CD4-positive, alpha-beta T cell (primary cell): ENCODE results near the gene PLCB1. TPM values are rescaled to one million over a fixed set of nuclear protein-coding genes. Genes with fewer than 3 reads are reported as not detected.

ENCODE experiments used
- ATAC-seq: fragments of 200-7000 bp; cut with Tn5 transposase; one replicate; pipeline ENCODE4 v1.10.0; 2022; ENCODE audit warnings: mild to moderate bottlenecking; ENCODE audit not compliant: poor library complexity
- CTCF ChIA-PET: fragments of 350-600 bp; sonication (Branson Sonifier 250); formaldehyde crosslinking; loops from one replicate; lab custom pipeline; 2021; ENCODE audit warnings: antibody characterized with exemption, inconsistent platforms; lab: Charles Lee
- POLR2A ChIA-PET: fragments of 350-600 bp; sonication (Branson Sonifier 250); formaldehyde crosslinking; loops from one replicate; lab custom pipeline; 2021; ENCODE audit warnings: antibody characterized with exemption, inconsistent platforms; lab: Charles Lee
- DNase-seq, 14 experiments: peaks; one replicate each; pipeline ENCODE4 v3.0.0-alpha.2; 2013 to 2020; ENCODE audit warnings: mixed read lengths in 2 of 14
- H3K27ac ChIP-seq, 2 donors: one replicate each; pipeline versions ENCODE4 v1.5.1 to v1.7.0; 2013; ENCODE audit warnings: low read length in 2 of 2, low read depth in 1 of 2, mild to moderate bottlenecking in 1 of 2
- H3K27me3 ChIP-seq, 2 experiments: 1 replicate in 1 of 2; 2 replicates in 1 of 2; pipeline versions ENCODE4 v1.6.1 to v1.7.0; 2013; ENCODE audit warnings: low read length in 2 of 2, control low read depth in 1 of 2, mild to moderate bottlenecking in 1 of 2, moderate library complexity in 1 of 2; ENCODE audit not compliant: insufficient read depth in 2 of 2, control insufficient read depth in 1 of 2
- H3K36me3 ChIP-seq: one replicate; pipeline ENCODE4 v1.6.1; 2013; ENCODE audit warnings: low read length, control low read depth; ENCODE audit not compliant: insufficient read depth
- H3K4me1 ChIP-seq: one replicate; pipeline ENCODE4 v1.6.1; 2013; ENCODE audit warnings: low read length, control low read depth; ENCODE audit not compliant: insufficient read depth
- H3K4me3 ChIP-seq: one replicate; pipeline ENCODE4 v1.5.1; 2013; ENCODE audit warnings: mild to moderate bottlenecking, low read length, moderate library complexity
- H3K9me3 ChIP-seq, 2 experiments: 1 replicate in 1 of 2; 2 replicates in 1 of 2; pipeline versions ENCODE4 v1.6.1 to v1.7.0; 2013; ENCODE audit warnings: low read length in 2 of 2, mild to moderate bottlenecking in 2 of 2, control low read depth in 1 of 2, moderate library complexity in 1 of 2; ENCODE audit not compliant: control insufficient read depth in 1 of 2, insufficient read depth in 1 of 2
- H3K27ac Mint-ChIP-seq: one replicate; pipeline ENCODE4 v1.8.0; 2020; ENCODE audit warnings: mixed read lengths
- H3K27me3 Mint-ChIP-seq: one replicate; pipeline ENCODE4 v1.8.0; 2021; ENCODE audit warnings: mixed read lengths
- H3K36me3 Mint-ChIP-seq: one replicate; pipeline ENCODE4 v1.8.0; 2021; ENCODE audit warnings: low read depth, mixed read lengths
- H3K4me1 Mint-ChIP-seq: one replicate; pipeline ENCODE4 v1.8.0; 2021; ENCODE audit warnings: low read depth, mixed read lengths
- H3K4me3 Mint-ChIP-seq: one replicate; pipeline ENCODE4 v1.8.0; 2020; ENCODE audit warnings: mild to moderate bottlenecking, mixed read lengths
- H3K9me3 Mint-ChIP-seq: one replicate; pipeline ENCODE4 v1.8.0; 2020; ENCODE audit warnings: mixed read lengths
- intact Hi-C, 2 experiments: fragments of 100-400 bp; cut with DNase I in 1 of 2; cut with micrococcal nuclease in 1 of 2; formaldehyde crosslinking; loops; one replicate each; pipeline versions ENCODE4 v1.15.1 to v1.9.0; 2023 to 2025; cut with DNase I, micrococcal nuclease
- total RNA-seq, 174 experiments: library from RNA in 2 of 174; stranded (reverse) in 2 of 174; gene quantifications; one replicate each; pipeline ENCODE4 v1.2.3 and lab custom pipeline; 2021 to 2026
- TF ChIP-seq, protein P1 (sequence below): fragments of 200-600 bp; IDR thresholded peaks from one replicate; pipeline ENCODE4 v1.8.0; 2022; ENCODE audit warnings: antibody characterized with exemption, mild to moderate bottlenecking

Gene PLCB1
- total RNA-seq, 2 experiments from 2014 or later, result 3.8 to 5.6 TPM

- ATAC-seq, result no peak
- DNase-seq, result no peak
- CTCF ChIA-PET, result no interaction called here
Measured at GRCh38 chr20:8152847-8153246, 20.8 kb downstream of the PLCB1 start.

GRCh38 chr20:8153281-8153908 lies 21.3 kb downstream of the PLCB1 start:
- Histone ChIP-seq H3K4me3 (no peak overlapping the region), H3K36me3 (no peaks in the 10 kb centered on the region), H3K4me1 (peaks cover 15% of the 10 kb centered on the region), H3K27me3 (no peaks in the 10 kb centered on the region), H3K9me3 (no peaks in the 10 kb centered on the region), H3K27ac (no peak overlapping the region)
- H3K9me3 Mint-ChIP-seq, result no peaks in the 10 kb centered on the region
- H3K27ac Mint-ChIP-seq, result peak overlapping the region; percentile 52
- H3K36me3 Mint-ChIP-seq, result no peaks in the 10 kb centered on the region
- TF ChIP-seq, protein P1, sequence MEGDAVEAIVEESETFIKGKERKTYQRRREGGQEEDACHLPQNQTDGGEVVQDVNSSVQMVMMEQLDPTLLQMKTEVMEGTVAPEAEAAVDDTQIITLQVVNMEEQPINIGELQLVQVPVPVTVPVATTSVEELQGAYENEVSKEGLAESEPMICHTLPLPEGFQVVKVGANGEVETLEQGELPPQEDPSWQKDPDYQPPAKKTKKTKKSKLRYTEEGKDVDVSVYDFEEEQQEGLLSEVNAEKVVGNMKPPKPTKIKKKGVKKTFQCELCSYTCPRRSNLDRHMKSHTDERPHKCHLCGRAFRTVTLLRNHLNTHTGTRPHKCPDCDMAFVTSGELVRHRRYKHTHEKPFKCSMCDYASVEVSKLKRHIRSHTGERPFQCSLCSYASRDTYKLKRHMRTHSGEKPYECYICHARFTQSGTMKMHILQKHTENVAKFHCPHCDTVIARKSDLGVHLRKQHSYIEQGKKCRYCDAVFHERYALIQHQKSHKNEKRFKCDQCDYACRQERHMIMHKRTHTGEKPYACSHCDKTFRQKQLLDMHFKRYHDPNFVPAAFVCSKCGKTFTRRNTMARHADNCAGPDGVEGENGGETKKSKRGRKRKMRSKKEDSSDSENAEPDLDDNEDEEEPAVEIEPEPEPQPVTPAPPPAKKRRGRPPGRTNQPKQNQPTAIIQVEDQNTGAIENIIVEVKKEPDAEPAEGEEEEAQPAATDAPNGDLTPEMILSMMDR, result no peak
- no peaks in the 10 kb centered on the region for H3K27me3 Mint-ChIP-seq
- ChIA-PET CTCF (no interaction called here), POLR2A (interaction anchor here (1.2 kb wide), 1 partner anchor 9 kb away, joined by 6 read pairs; no protein-coding TSS in a partner anchor)
- intact Hi-C loops, result no loop called here
- H3K4me3 Mint-ChIP-seq, result peak overlapping the region; percentile 1
- peaks cover 59% of the 10 kb centered on the region for H3K4me1 Mint-ChIP-seq
- ATAC-seq (peak; percentile 41), DNase-seq (peak in 4 of 14 experiments; percentile 15 to 68 (median 62))

More at GRCh38 chr20:8152847-8153246, 20.8 kb downstream of the PLCB1 start:
- Histone ChIP-seq H3K9me3 (no peaks in the 10 kb centered on the region), H3K27me3 (no peaks in the 10 kb centered on the region), H3K4me1 (peaks cover 15% of the 10 kb centered on the region), H3K36me3 (no peaks in the 10 kb centered on the region), H3K27ac (no peak overlapping the region), H3K4me3 (no peak overlapping the region)
- POLR2A ChIA-PET, result interaction anchor here (1.2 kb wide), 1 partner anchor 9 kb away, joined by 6 read pairs; no protein-coding TSS in a partner anchor
- intact Hi-C loops, result no loop called here
- TF ChIP-seq, protein P1, result no peak
- Mint-ChIP-seq H3K27me3 (no peaks in the 10 kb centered on the region), H3K4me3 (no peak overlapping the region), H3K9me3 (no peaks in the 10 kb centered on the region), H3K4me1 (peaks cover 59% of the 10 kb centered on the region), H3K36me3 (no peaks in the 10 kb centered on the region), H3K27ac (peak overlapping the region; percentile 52)

DNA sequence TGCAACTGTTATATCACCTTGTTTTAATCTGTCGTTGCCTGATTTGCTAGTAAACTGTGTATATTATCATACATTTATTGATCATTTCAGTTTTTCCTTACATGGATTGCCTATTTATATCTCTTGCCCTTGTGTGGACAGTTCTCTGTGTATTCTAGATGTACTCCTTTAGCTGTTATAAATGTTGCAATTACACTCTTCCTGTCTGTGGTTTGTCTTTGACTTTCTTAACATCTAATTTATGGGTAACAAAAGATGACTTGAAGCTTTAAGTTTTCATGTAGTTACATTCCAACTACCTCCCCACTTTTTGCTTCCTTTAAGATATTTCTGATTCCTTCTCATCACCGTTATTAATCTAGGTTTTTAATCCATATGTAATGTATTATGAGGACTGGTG lies 22.6 kb downstream of the PLCB1 start:
- H3K27me3 ChIP-seq, result no peaks in the 10 kb centered on the region
- no peak overlapping the region for H3K4me3 ChIP-seq
- intact Hi-C loops, result no loop called here
- no peaks in the 10 kb centered on the region for H3K36me3 ChIP-seq
- peak overlapping the region; percentile 8 for H3K27ac Mint-ChIP-seq
- peaks cover 0 to 7% of the 10 kb centered on the region in 2 experiments for H3K9me3 ChIP-seq
- DNase-seq (peak in 1 of 14 experiments; percentile 38), ATAC-seq (no peak)
- no peak overlapping the region for H3K4me3 Mint-ChIP-seq
- no peaks in the 10 kb centered on the region for H3K27me3 Mint-ChIP-seq
- TF ChIP-seq, protein P1, result no peak
- H3K4me1 Mint-ChIP-seq, result peaks cover 59% of the 10 kb centered on the region
- no peaks in the 10 kb centered on the region for H3K36me3 Mint-ChIP-seq
- CTCF ChIA-PET, result no interaction called here
- H3K9me3 Mint-ChIP-seq, result no peaks in the 10 kb centered on the region
- no peak overlapping the region for H3K27ac ChIP-seq
- H3K4me1 ChIP-seq, result peaks cover 15% of the 10 kb centered on the region
- POLR2A ChIA-PET, result no interaction called here
